Measurements from ENCODE around the gene ITPR2. TPM values are rescaled to one million over a fixed set of nuclear protein-coding genes. Genes with fewer than 3 reads are reported as not detected.
A peak's percentile ranks its signal among the peaks of the same experiment; 100 is the strongest.

The ITPR2 gene
- total RNA-seq, 2 donors from 2014 or later, result 14.8 to 74.4 TPM

GRCh38 chr12:26323673-26324072 lies 509.3 kb downstream of the ITPR2 start:
- Histone ChIP-seq H3K4me3 (ENCODE audit: low read length) (no peak overlapping the region), H3K9me3 (ENCODE audit: control insufficient read depth, low read length) (no peaks in the 10 kb centered on the region), H3K9ac (ENCODE audit: extremely low read depth, low read length, poor library complexity, severe bottlenecking) (no peak overlapping the region), H3K27ac (ENCODE audit: low read depth, low read length) (no peak overlapping the region), H3K4me1 (ENCODE audit: control insufficient read depth, insufficient read depth, low read length) (no peaks in the 10 kb centered on the region), H3K27me3 (ENCODE audit: control insufficient read depth, insufficient read depth, low read length, poor library complexity, severe bottlenecking) (no peaks in the 10 kb centered on the region), H3K36me3 (ENCODE audit: control insufficient read depth, insufficient read depth, low read length) (no peaks in the 10 kb centered on the region)
- H3K9me3 Mint-ChIP-seq, result no peaks in the 10 kb centered on the region
- no peak overlapping the region for H3K27ac Mint-ChIP-seq
- no peaks in the 10 kb centered on the region for H3K36me3 Mint-ChIP-seq (ENCODE audit: low read depth)
- DNase-seq, result no peak
- no peak for TF ChIP-seq CTCF (conservative IDR thresholded peaks at IDR 0.05)
- 98% methylated on average over 2 of the region's 2 CpGs; no CpG with 5 or more reads in 1 of the 2 experiments for WGBS, 2 experiments (ENCODE audit: insufficient coverage in 1 of 2, insufficient read length in 1 of 2)
- H3K4me3 Mint-ChIP-seq, result no peak overlapping the region
- H3K27me3 Mint-ChIP-seq (ENCODE audit: insufficient read depth), result no peaks in the 10 kb centered on the region
- H3K4me1 Mint-ChIP-seq, result no peaks in the 10 kb centered on the region

GRCh38 chr12:26319511-26319910 lies 513.5 kb downstream of the ITPR2 start:
- H3K27ac ChIP-seq (ENCODE audit: low read depth, low read length), result no peak overlapping the region
- 85 to 86% methylated on average over 2 to 5 of the region's 5 CpGs for WGBS, 2 experiments (ENCODE audit: insufficient coverage in 1 of 2, insufficient read length in 1 of 2)
- Mint-ChIP-seq H3K27ac (peak overlapping the region; percentile 22), H3K27me3 (ENCODE audit: insufficient read depth) (peaks cover 3% of the 10 kb centered on the region), H3K4me1 (no peaks in the 10 kb centered on the region), H3K9me3 (peaks cover 12% of the 10 kb centered on the region), H3K4me3 (no peak overlapping the region), H3K36me3 (ENCODE audit: low read depth) (no peaks in the 10 kb centered on the region)
- no peaks in the 10 kb centered on the region for H3K4me1 ChIP-seq (ENCODE audit: control insufficient read depth, insufficient read depth, low read length)
- H3K36me3 ChIP-seq (ENCODE audit: control insufficient read depth, insufficient read depth, low read length), result no peaks in the 10 kb centered on the region
- no peak overlapping the region for H3K9ac ChIP-seq (ENCODE audit: extremely low read depth, low read length, poor library complexity, severe bottlenecking)
- no peak overlapping the region for H3K4me3 ChIP-seq (ENCODE audit: low read length)
- no peaks in the 10 kb centered on the region for H3K27me3 ChIP-seq (ENCODE audit: control insufficient read depth, insufficient read depth, low read length, poor library complexity, severe bottlenecking)
- no peaks in the 10 kb centered on the region for H3K9me3 ChIP-seq (ENCODE audit: control insufficient read depth, low read length)
- DNase-seq, result no peak
- no peak for TF ChIP-seq CTCF (conservative IDR thresholded peaks at IDR 0.05)

GRCh38 chr12:26318661-26319068 lies 514.3 kb downstream of the ITPR2 start:
- 96 to 100% methylated on average over 1 to 5 of the region's 5 CpGs for WGBS, 2 experiments (ENCODE audit: insufficient coverage in 1 of 2, insufficient read length in 1 of 2)
- Histone ChIP-seq H3K4me3 (ENCODE audit: low read length) (no peak overlapping the region), H3K4me1 (ENCODE audit: control insufficient read depth, insufficient read depth, low read length) (no peaks in the 10 kb centered on the region), H3K9ac (ENCODE audit: extremely low read depth, low read length, poor library complexity, severe bottlenecking) (no peak overlapping the region), H3K27ac (ENCODE audit: low read depth, low read length) (no peak overlapping the region), H3K36me3 (ENCODE audit: control insufficient read depth, insufficient read depth, low read length) (no peaks in the 10 kb centered on the region), H3K9me3 (ENCODE audit: control insufficient read depth, low read length) (no peaks in the 10 kb centered on the region), H3K27me3 (ENCODE audit: control insufficient read depth, insufficient read depth, low read length, poor library complexity, severe bottlenecking) (no peaks in the 10 kb centered on the region)
- Mint-ChIP-seq H3K27me3 (ENCODE audit: insufficient read depth) (peaks cover 3% of the 10 kb centered on the region), H3K4me3 (no peak overlapping the region), H3K36me3 (ENCODE audit: low read depth) (no peaks in the 10 kb centered on the region), H3K9me3 (peaks cover 18% of the 10 kb centered on the region), H3K27ac (no peak overlapping the region), H3K4me1 (no peaks in the 10 kb centered on the region)
- DNase-seq, result peak; percentile 57
- no peak for TF ChIP-seq CTCF (conservative IDR thresholded peaks at IDR 0.05)

Measured in endodermal cell (in vitro differentiated cells).